Measurements from ENCODE around the gene SMYD1. TPM values are rescaled to one million over a fixed set of nuclear protein-coding genes. Genes with fewer than 3 reads are reported as not detected.
A peak's percentile ranks its signal among the peaks of the same experiment; 100 is the strongest.

Gene SMYD1
- total RNA-seq, 2 experiments from 2014 or later, result not detected

GRCh38 chr2:88055371-88056128 lies 12.1 kb upstream of the SMYD1 start, which contains the start of gene KRCC1:
KRCC1 (minus strand) TSS chr2:88055783; CDS start chr2:88028563, 27,220 bp downstream.
- Mint-ChIP-seq H3K27me3 (no peaks in the 10 kb centered on the region), H3K4me3 (peak within 1 kb of the TSS; percentile 92), H3K27ac (peak within 1 kb of the TSS; percentile 99), H3K36me3 (ENCODE audit: low read depth) (peaks cover 33% of the 10 kb centered on the region), H3K4me1 (peaks cover 58% of the 10 kb centered on the region), H3K9me3 (ENCODE audit: low read depth) (no peaks in the 10 kb centered on the region)
- ChIA-PET CTCF (interaction anchor here (0.7 to 1.7 kb wide), 3 partner anchors 19 to 125 kb away, joined by 3 to 4 read pairs (median 3); partner anchors contain the start of gene RNU2-63P), POLR2A (interaction anchor here (1.3 kb wide), 1 partner anchor 40 kb away, joined by 21 read pairs; the partner anchor contains the start of gene RNU2-63P)
- intact Hi-C loops (cut with DNase I, micrococcal nuclease), result loop anchor here (2.0 to 10.0 kb wide), 6 partner anchors 15 to 637 kb away; partner anchors contain the start of genes FOXI3 (in 2 of the 2), RPIA (in 2 of the 2), EIF2AK3 (in 1 of the 2) and RNU2-63P (in 1 of the 2)
- DNase-seq, result peak; percentile 96
- ATAC-seq, result peak; percentile 93

DNA sequence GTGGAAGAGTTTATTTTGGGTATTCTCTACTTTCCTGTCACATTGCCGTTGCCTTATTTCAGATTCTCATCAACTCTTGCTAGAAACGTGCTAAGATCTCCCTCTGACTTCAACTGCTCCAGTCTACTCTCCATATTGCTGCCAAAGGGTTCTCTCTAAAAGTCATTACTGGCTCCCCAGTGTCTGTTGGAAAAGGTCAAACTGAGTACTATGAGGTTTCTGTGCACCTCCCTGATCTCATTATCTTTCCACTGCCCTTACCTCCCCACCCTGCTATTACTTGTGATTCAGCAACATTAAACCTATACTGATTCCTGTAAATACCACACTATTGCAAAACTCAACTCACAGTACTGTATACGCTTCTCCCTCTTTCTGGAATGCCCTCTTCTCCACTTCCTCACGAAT lies 10.2 kb upstream of the SMYD1 start:
- ChIA-PET POLR2A (no interaction called here), CTCF (no interaction called here)
- peak overlapping the region; percentile 92 for H3K4me3 Mint-ChIP-seq
- H3K9me3 Mint-ChIP-seq (ENCODE audit: low read depth), result no peaks in the 10 kb centered on the region
- no peaks in the 10 kb centered on the region for H3K27me3 Mint-ChIP-seq
- intact Hi-C loops (cut with DNase I, micrococcal nuclease), result loop anchor here (5.0 to 10.0 kb wide), 4 partner anchors 395 to 635 kb away; partner anchors contain the start of genes FOXI3 (in 2 of the 2), RPIA (in 2 of the 2) and EIF2AK3 (in 1 of the 2)
- no peak for DNase-seq
- H3K4me1 Mint-ChIP-seq, result peaks cover 53% of the 10 kb centered on the region
- ATAC-seq, result no peak
- peaks cover 24% of the 10 kb centered on the region for H3K36me3 Mint-ChIP-seq (ENCODE audit: low read depth)
- H3K27ac Mint-ChIP-seq, result peak overlapping the region; percentile 5

- CTCF ChIA-PET, result interaction anchor here (4.8 kb wide), 1 partner anchor 102 kb away, joined by 78 read pairs; no protein-coding TSS in a partner anchor
Observed at GRCh38 chr2:88058191-88058590, 9.4 kb upstream of the SMYD1 start.

DNA sequence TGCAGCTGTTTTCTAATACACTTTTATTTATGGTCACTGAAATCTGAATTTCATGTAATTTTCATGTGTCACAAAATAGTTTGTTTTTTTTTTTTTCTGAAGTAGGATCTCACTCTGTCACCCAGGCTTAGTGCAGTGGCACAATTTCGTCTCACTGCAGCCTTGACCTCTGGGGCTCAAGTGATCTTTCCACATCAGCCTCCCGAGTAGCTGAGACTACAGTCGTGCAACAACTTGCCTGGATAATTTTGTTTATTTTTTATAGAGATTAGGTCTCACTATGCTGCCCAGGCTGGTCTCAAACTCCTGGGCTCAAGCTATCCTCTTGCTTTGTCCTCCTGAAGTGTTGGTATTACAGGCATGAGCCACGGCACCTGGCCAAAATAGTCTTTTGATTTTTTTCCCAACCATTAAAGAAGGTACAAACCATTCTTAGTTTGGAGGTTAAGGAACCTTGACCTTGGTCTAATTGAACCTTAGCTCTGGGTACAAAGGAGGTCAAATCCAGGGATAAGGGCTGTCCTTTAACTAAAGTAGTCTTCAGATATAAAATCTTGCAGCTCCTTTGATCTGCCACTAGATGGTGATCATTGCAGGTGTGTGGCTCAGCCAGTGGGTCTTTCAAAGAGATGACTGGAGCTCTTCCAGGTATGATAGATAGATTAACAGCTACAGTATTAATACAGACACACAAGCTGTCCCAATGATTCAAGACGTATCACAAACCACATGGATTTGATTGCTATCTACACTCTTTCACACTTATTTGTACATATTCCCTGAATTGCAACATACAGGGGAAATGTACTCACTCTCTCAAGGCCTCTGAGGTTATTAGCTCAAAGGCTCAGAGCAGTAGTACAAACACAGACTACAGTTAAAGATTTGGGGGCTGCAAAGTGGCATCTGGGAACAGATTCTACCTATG lies 7.4 kb upstream of the SMYD1 start:
- ATAC-seq, result peak; percentile 34
- Mint-ChIP-seq H3K9me3 (ENCODE audit: low read depth) (no peaks in the 10 kb centered on the region), H3K27me3 (no peaks in the 10 kb centered on the region), H3K27ac (no peak overlapping the region), H3K4me1 (peaks cover 32% of the 10 kb centered on the region), H3K4me3 (no peak overlapping the region), H3K36me3 (ENCODE audit: low read depth) (peaks cover under 1% of the 10 kb centered on the region)
- intact Hi-C loops (cut with DNase I, micrococcal nuclease), result loop anchor here (1.0 to 10.0 kb wide), 6 partner anchors 100 to 632 kb away; partner anchors contain the start of genes FOXI3 (in 2 of the 2), RPIA (in 2 of the 2) and EIF2AK3 (in 1 of the 2)
- POLR2A ChIA-PET, result interaction anchor here (0.7 to 2.0 kb wide), 2 partner anchors 45 to 100 kb away, joined by 4 to 23 read pairs; partner anchors contain the start of gene RNU2-63P
- CTCF ChIA-PET, result interaction anchor here (0.6 to 4.8 kb wide), 47 partner anchors 9 to 268 kb away, joined by 3 to 78 read pairs (median 4); partner anchors contain the start of gene THNSL2
- DNase-seq, result peak; percentile 56

More at GRCh38 chr2:88058191-88058590, 9.4 kb upstream of the SMYD1 start:
- Mint-ChIP-seq H3K27me3 (no peaks in the 10 kb centered on the region), H3K9me3 (ENCODE audit: low read depth) (no peaks in the 10 kb centered on the region), H3K4me1 (peaks cover 47% of the 10 kb centered on the region), H3K4me3 (no peak overlapping the region), H3K27ac (no peak overlapping the region), H3K36me3 (ENCODE audit: low read depth) (peaks cover 21% of the 10 kb centered on the region)
- DNase-seq (no peak), ATAC-seq (no peak)
- POLR2A ChIA-PET, result no interaction called here
- intact Hi-C loops (cut with DNase I, micrococcal nuclease), result loop anchor here (5.0 to 10.0 kb wide), 4 partner anchors 394 to 634 kb away; partner anchors contain the start of genes FOXI3 (in 2 of the 2), RPIA (in 2 of the 2) and EIF2AK3 (in 1 of the 2)

GRCh38 chr2:88060907-88061275 lies 6.7 kb upstream of the SMYD1 start:
- CTCF ChIA-PET, result interaction anchor here (0.8 to 4.8 kb wide), 44 partner anchors 9 to 267 kb away, joined by 3 to 78 read pairs (median 4); partner anchors contain the start of gene THNSL2
- H3K36me3 Mint-ChIP-seq (ENCODE audit: low read depth), result no peaks in the 10 kb centered on the region

GRCh38 chr2:88061295-88061694 lies 6.3 kb upstream of the SMYD1 start:
- intact Hi-C loops (cut with DNase I, micrococcal nuclease), result loop anchor here in 1 of 2 experiments (2.0 kb wide), 1 partner anchor 100 kb away; no protein-coding TSS in a partner anchor
- H3K4me3 Mint-ChIP-seq, result no peak overlapping the region
- DNase-seq, result no peak
- H3K27me3 Mint-ChIP-seq, result no peaks in the 10 kb centered on the region
- no peaks in the 10 kb centered on the region for H3K36me3 Mint-ChIP-seq (ENCODE audit: low read depth)
- ATAC-seq, result no peak
- H3K4me1 Mint-ChIP-seq, result peaks cover 26% of the 10 kb centered on the region
- POLR2A ChIA-PET, result interaction anchor here (2.0 kb wide), 1 partner anchor 46 kb away, joined by 23 read pairs; the partner anchor contains the start of gene RNU2-63P
- no peaks in the 10 kb centered on the region for H3K9me3 Mint-ChIP-seq (ENCODE audit: low read depth)
- H3K27ac Mint-ChIP-seq, result no peak overlapping the region
- CTCF ChIA-PET, result interaction anchor here (0.8 to 4.8 kb wide), 35 partner anchors 8 to 267 kb away, joined by 3 to 78 read pairs (median 4); no protein-coding TSS in a partner anchor

More at GRCh38 chr2:88060907-88061275, 6.7 kb upstream of the SMYD1 start:
- Mint-ChIP-seq H3K4me3 (no peak overlapping the region), H3K27me3 (no peaks in the 10 kb centered on the region), H3K27ac (no peak overlapping the region), H3K9me3 (ENCODE audit: low read depth) (no peaks in the 10 kb centered on the region), H3K4me1 (peaks cover 30% of the 10 kb centered on the region)
- intact Hi-C loops (cut with DNase I, micrococcal nuclease), result loop anchor here (1.0 to 2.0 kb wide), 2 partner anchors 99 to 100 kb away; no protein-coding TSS in a partner anchor
- POLR2A ChIA-PET, result interaction anchor here (2.0 kb wide), 1 partner anchor 45 kb away, joined by 23 read pairs; the partner anchor contains the start of gene RNU2-63P
- no peak for ATAC-seq
- no peak for DNase-seq

GRCh38 chr2:88066543-88066942 lies 1.1 kb upstream of the SMYD1 start:
- Mint-ChIP-seq H3K4me1 (no peaks in the 10 kb centered on the region), H3K4me3 (no peak overlapping the region), H3K27me3 (no peaks in the 10 kb centered on the region), H3K9me3 (ENCODE audit: low read depth) (no peaks in the 10 kb centered on the region), H3K27ac (no peak overlapping the region), H3K36me3 (ENCODE audit: low read depth) (no peaks in the 10 kb centered on the region)
- ChIA-PET CTCF (interaction anchor here (0.6 to 2.1 kb wide), 2 partner anchors 12 to 90 kb away, joined by 3 to 5 read pairs; no protein-coding TSS in a partner anchor), POLR2A (no interaction called here)
- intact Hi-C loops (cut with DNase I, micrococcal nuclease), result no loop called here
- ATAC-seq (no peak), DNase-seq (no peak)

GRCh38 chr2:88067189-88067588 lies 436 bp upstream of the SMYD1 start:
- intact Hi-C loops (cut with DNase I, micrococcal nuclease), result no loop called here
- ChIA-PET CTCF (interaction anchor here (0.6 to 2.1 kb wide), 2 partner anchors 12 to 89 kb away, joined by 3 to 5 read pairs; no protein-coding TSS in a partner anchor), POLR2A (no interaction called here)
- ATAC-seq (no peak), DNase-seq (no peak)
- no peak overlapping the region for H3K4me3 Mint-ChIP-seq
- H3K36me3 Mint-ChIP-seq (ENCODE audit: low read depth), result no peaks in the 10 kb centered on the region
- no peaks in the 10 kb centered on the region for H3K9me3 Mint-ChIP-seq (ENCODE audit: low read depth)
- H3K27ac Mint-ChIP-seq, result no peak overlapping the region
- no peaks in the 10 kb centered on the region for H3K27me3 Mint-ChIP-seq
- H3K4me1 Mint-ChIP-seq, result no peaks in the 10 kb centered on the region

- Mint-ChIP-seq H3K4me1 (no peaks in the 10 kb centered on the region), H3K27me3 (no peaks in the 10 kb centered on the region), H3K9me3 (ENCODE audit: low read depth) (no peaks in the 10 kb centered on the region), H3K4me3 (no peak overlapping the region), H3K36me3 (ENCODE audit: low read depth) (no peaks in the 10 kb centered on the region), H3K27ac (no peak overlapping the region)
- ATAC-seq (no peak), DNase-seq (no peak)
- CTCF ChIA-PET, result interaction anchor here (0.6 to 3.1 kb wide), 4 partner anchors 7 to 76 kb away, joined by 3 to 9 read pairs (median 4); no protein-coding TSS in a partner anchor
- POLR2A ChIA-PET, result interaction anchor here (0.6 kb wide), 1 partner anchor 48 kb away, joined by 3 read pairs; no protein-coding TSS in a partner anchor
- intact Hi-C loops (cut with DNase I, micrococcal nuclease), result no loop called here
Observed at GRCh38 chr2:88068044-88068443, 419 bp downstream of the SMYD1 start.

- H3K4me1 Mint-ChIP-seq, result no peaks in the 10 kb centered on the region
- ChIA-PET POLR2A (no interaction called here), CTCF (interaction anchor here (3.1 kb wide), 1 partner anchor 9 kb away, joined by 9 read pairs; no protein-coding TSS in a partner anchor)
Observed at GRCh38 chr2:88069117-88069516, 1.5 kb downstream of the SMYD1 start.

More at GRCh38 chr2:88069117-88069516, 1.5 kb downstream of the SMYD1 start:
- DNase-seq, result no peak
- Mint-ChIP-seq H3K27me3 (no peaks in the 10 kb centered on the region), H3K9me3 (ENCODE audit: low read depth) (no peaks in the 10 kb centered on the region), H3K4me3 (no peak overlapping the region), H3K27ac (no peak overlapping the region), H3K36me3 (ENCODE audit: low read depth) (no peaks in the 10 kb centered on the region)
- intact Hi-C loops (cut with DNase I, micrococcal nuclease), result no loop called here
- no peak for ATAC-seq
